ENCODE measurements around the gene TMEM147.

GRCh38 chr19:35533822-35534392, 11.5 kb upstream of the TMEM147 start:
- no peak for TF ChIP-seq CTCF (IDR thresholded peaks at IDR 0.05)
- TF ChIP-seq POLR2A (IDR thresholded peaks at IDR 0.05): no peak

All from testis (tissue), 2 donors.